Stimulated activated CD8-positive, alpha-beta memory T cell treated with anti-CD3 and anti-CD28 coated beads, Interleukin-15, amount 100 ng/mL, for 1 hour (primary cell): ENCODE data around the gene CS.
"Not testable (repeated sequence)": the region's sequence is repeated elsewhere in the genome, so short reads cannot be mapped to it uniquely, and the experiment has no call there.

ENCODE experiments used
- DNase-seq: peaks from one replicate; pipeline ENCODE4 v3.0.0-alpha.2; 2020; ENCODE audit warnings: low read depth

CS gene

DNA sequence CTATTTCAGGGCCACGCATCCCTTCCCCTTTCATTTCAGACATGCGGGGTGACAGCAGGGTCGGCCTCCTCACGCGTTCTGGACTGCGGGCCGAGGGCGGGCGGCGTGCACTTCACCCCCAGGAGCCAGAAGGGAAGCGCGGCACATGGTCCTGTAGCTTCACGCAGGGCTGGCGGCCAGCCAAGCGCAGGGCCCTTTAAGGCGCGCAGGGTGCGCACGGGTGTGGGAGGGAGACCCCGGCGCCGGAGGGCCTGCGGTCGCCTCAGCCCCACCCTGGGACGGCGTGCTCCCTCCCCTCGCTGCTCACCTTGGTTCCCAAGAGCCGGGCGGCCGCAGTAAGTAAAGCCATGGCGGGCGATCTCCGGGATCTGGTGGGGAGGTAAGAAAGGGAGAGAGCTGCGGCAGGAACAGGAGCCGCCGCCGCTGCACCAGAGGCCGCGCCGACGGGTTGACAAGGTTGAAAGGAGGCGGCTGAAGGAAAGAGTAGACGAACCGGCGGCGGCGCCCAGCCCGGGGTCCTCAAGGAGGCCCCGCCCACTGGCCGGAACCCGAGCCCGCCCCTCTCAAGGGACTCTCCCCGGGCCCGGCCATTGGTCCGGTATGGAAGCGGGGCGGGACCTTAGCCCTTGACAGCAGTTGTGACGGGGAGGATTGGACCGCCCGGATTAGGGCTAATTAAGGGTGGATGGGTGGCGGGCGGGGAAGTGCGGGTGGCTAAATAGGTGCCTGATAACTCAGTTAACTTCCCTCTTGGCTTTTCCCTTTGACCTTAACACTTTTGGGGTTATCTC is at the start of gene CS:
Gene CS (minus strand): TSS at position 478 of the 791 bp plus-strand sequence. CDS start 129 bp downstream, at position 349.
- DNase-seq: peak; percentile 96

DNA sequence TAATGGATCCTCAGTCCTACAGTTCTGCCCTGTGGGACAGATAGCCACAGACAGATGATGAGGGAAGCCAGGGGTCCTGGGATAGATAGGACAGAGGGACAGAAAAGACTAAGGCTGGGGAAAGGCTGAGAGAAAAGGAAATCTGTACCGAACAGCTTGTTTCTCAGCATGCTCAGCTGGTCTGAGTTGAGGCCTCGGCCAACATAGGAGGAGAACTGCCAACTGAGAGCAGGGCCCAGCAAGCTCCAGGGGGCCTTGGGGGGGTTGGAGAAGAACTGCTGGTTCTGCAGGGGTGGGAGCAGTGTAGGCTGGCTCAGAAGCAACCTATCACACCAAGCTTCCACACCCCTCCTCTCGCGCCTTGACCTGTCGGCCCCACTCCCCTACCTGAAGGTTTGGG is 48.6 kb upstream of the CS start:
- DNase-seq: no peak

DNA sequence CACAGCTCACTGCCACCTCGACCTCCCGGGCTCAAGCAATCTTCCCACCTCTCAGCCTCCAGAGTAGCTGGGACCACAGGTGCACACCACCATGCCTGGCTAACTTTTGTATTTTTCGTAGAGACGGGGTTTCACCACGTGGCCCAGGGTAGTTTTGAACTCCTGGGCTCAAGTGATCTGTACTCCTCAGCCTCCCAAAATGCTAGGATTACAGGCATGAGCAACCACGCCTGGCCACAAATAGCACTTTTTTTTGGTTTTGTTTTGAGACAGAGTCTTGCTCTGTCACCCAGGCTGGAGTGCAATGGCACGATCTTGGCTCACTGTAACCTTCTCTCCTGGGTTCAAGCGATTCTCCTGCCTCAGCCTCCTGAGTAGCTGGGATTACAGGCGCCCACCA is 47.1 kb upstream of the CS start:
- DNase-seq: not testable (repeated sequence)

DNA sequence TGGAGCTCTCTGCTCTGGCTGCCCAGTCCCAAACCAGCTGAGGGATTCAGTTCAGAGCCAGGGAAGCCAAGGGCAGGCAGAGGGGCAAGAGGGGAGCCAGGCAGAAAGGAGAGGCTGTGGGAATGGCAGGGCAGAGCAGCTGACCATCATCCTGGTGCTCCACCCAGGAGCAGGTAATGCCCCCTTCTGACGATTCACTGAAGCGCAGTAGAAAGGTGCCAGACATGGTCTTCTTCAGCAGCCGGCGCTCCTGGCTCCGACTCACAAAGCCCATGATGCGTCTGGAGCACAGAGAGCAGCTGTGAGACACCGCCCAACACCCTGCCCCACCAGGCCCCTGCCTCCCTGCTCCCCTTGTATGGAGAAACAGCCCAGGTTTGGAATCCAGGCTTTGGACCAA is 46.5 kb upstream of the CS start:
- DNase-seq: no peak

DNA sequence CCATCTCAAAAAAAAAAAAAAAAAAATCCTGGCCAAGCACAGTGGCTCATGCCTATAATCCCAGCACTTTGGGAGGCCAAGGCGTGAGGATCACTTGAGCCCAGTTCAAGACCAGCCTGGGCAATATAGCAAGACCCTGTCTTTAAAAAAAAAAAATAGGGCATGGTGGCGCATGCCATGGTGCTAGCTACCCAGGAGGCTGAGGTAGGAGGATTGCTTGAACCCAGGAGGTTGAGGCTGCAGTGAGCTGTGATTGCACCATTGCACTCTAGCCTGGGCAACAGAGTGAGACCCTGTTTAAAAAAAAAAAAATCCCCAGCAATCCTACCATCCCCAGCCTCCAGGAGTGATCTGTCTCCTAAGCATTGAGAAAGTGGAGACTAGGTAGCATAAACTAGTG is 42.2 kb upstream of the CS start:
- DNase-seq: not testable (repeated sequence)

DNA sequence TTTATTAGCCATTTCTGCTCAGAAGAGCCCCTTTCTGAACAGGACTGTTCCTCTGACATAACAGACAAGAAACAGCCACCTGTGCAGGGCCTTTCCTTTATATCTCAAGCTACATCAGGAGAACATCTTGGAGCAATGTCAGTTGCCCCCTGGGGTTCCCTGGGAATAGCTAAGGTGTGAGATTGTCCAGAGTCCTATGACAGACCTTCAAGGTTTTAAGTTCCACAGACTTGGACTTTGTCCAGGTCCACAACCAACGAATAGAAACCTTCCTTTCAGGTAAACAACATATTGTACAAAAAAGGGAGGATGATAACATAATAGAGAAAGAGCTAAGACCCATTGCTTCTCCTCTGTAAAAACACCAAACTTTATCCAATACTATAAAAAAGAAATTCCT is 41.5 kb upstream of the CS start:
- DNase-seq: no peak

DNA sequence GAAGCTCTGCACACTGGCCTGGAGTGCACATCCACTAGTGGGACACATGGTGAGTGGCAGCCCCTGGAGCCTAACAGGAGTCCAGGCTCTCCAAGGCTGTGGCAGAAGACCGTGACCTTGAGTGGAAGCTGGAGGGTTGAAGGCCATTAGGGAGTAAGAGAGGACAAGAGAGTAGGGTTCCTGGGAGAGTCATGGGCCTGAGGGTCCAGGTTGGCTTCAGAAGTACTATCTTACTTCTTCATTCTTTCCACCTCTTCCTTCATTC is 39.0 kb upstream of the CS start:
- no peak for DNase-seq

DNA sequence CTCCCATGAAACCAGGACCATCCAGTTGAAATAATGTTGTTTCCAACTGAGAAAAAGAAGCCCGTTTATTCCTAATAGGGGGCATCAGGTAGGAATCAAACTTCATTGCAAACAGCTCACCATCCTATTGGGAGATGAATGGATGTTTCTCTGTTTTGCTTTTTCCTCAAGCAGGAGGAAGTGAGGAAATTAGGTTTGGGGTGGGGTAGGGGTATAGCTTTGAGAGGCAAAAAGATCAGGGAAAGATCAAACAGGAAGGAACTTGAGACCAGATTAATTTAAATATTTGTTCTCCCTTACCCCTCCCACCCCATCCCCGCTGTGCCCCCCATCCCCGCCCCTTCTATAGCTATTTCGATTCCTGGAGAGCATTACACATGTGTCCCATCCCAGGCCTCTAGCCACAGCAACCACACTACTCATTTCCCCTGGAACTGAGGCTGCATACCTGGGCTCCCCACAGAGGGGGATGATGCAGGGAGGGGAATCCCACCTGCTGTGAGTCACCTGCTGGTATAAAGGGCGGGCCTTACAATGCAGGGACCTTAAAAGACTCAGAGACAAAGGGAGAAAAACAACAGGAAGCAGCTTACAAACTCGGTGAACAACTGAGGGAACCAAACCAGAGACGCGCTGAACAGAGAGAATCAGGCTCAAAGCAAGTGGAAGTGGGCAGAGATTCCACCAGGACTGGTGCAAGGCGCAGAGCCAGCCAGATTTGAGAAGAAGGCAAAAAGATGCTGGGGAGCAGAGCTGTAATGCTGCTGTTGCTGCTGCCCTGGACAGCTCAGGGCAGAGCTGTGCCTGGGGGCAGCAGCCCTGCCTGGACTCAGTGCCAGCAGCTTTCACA is 38.4 kb upstream of the CS start, which contains the start of gene IL23A:
Gene IL23A (plus strand): TSS at position 577 of the 850 bp plus-strand sequence. CDS start 161 bp downstream, at position 738.
- peak; percentile 70 for DNase-seq

DNA sequence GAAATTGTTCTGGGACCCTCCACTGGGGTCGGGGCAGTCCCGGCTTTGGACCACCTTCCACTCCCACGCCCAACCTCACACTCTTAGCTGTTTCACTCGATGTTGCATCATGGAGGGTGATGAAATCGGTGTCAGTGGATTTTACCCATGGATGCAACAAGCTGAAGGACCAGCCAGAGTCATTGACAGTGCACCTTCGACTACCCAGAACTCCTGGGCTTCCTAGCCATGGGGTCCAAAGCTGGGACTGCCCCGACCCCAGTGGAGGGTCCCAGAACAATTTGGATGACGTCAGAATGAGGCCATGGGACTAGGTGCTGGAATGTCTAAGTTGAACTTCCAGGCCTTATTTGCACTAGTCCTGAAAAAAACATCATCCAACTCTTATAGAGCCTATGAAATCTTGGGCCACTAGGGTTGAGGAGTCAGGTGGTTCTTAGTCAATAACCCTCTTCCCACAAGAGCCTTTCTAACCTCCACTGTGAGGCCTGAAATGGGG is 37.7 kb upstream of the CS start:
- no peak for DNase-seq

DNA sequence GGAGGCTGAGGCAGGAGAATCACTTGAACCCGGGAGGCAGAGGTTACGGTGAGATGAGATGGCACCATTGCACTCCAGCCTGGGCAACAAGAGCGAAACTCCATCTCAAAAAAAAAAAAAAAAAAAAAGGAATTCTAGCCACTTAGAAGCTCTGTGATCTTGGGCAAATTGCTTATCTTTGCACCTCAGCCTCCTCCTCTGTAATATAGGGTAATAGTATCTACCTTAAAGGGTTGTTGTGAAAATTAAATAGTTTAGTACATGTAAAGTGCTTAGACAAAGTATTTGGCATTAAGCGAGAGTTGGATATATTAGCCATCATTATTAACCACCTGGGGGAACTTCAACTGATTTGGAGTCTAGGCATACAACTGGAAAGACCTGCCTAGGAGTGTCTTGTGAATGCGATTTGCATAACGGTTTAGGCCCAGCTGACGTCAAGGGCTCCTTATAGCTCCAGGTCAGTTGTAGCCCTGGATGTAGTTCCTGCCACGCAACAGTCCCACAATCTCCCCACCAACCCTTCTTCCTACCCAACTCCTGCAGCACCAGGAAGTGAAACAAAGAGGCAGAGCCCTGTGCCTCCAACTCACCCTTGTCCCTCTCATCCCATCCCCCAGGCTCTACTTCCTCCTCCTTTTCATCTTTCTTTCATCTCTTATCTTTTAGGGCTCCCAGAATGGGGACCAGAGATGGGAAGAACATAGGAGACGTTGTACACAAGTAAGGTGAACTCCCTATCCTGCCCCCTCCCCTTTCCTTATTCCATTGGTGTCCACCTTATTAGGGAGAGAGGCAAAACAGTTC is 36.4 kb upstream of the CS start:
- DNase-seq: no peak

DNA sequence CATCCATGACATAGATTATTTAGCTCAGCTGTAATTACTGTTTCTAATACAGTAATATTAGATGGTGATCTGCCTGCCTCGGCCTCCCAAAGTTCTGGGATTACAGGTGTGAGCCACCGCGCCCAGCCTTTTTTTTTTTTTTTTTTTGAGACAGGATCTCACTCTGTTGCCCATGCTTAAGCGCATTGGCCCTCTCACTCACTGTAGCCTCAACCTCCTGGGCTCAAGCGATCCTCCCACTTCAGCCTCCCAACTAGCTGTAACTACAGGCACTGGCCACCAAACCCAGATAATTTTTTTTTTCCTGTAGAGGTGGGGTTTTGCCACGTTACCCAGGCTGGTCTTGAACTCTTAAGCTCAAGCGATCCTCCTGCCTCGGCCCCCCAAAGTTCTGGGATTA is 35.4 kb upstream of the CS start:
- not testable (repeated sequence) for DNase-seq

DNA sequence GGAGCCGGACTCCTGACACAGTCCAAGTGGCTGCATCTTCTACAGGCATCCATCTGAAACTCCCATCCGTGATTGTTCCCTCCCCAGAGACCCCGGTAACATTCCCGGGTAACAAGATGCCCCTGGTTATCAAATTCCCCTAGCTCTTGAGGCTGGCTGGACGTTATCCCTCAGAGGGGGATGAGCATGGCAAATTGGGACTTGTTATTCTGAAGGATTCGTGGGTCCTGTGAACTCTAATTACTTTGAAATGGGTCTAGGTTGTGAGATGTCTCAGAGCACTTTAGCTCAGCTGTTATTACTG is 34.3 kb upstream of the CS start:
- no peak for DNase-seq

DNA sequence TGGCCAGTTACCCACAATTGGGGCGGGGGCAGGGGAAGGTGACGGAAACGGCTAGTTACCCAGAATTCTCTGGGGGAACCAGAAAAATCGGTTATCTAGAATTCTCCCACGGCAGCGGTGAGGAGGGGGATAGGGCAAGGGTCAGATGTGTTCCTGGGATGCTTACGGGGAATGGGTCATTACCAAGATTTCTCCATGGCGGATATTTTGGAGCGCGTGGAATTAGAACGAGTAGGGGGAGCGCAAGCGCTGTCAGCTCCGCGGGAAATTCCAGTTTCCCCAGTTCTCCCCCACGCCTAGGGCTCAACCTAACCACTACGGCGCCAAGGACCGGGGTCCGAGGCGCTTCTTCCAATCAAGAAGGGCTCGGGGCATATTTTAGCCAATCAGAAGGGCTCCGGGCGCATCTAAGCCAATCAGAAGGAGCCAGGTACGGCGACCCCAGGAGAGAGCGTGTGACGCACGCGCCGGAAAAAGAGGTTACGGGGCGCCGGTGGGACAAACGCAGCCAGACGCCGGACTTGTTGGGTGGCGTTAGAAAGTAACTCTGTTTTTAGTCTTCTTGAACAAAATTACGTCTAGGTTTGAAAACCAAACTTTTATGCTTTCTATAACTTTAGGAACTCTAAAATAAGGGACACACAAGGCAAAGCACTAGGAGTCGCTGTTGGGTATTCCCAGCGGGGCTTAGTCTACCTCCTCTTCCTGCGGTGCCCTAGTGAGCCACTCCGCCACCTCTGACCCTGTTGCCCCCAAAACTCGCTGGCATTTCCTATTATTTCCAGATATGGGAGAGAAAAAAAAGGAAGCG is 33.8 kb upstream of the CS start, which contains the start of gene PAN2:
Gene PAN2 (minus strand): TSS at position 322 of the 811 bp plus-strand sequence. CDS start 906 bp downstream, outside the sequence.
- peak; percentile 79 for DNase-seq

DNA sequence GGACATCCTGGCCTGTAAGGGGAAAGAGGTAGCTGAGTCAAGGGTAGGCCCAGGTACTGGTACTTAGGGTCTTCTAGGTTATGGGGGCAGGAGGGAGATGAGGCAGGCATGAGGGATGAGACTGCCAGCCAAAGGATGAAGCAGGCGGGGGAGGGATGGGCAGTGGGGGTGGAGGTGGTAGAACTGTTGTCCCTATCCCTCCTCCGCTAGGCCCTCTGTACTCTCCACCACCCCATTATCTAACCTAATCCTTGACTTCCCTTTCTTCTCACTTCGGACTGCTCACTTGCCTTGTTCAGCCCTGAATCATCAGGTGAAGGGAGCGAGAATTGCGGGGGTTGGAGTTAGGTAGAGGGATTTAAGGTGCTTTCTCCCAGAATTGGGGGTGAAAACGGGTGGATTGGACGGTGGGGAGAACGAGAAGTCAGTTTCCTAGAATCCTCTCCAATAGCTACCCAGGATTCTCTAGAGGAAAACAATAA is 33.1 kb upstream of the CS start:
- DNase-seq: no peak

DNA sequence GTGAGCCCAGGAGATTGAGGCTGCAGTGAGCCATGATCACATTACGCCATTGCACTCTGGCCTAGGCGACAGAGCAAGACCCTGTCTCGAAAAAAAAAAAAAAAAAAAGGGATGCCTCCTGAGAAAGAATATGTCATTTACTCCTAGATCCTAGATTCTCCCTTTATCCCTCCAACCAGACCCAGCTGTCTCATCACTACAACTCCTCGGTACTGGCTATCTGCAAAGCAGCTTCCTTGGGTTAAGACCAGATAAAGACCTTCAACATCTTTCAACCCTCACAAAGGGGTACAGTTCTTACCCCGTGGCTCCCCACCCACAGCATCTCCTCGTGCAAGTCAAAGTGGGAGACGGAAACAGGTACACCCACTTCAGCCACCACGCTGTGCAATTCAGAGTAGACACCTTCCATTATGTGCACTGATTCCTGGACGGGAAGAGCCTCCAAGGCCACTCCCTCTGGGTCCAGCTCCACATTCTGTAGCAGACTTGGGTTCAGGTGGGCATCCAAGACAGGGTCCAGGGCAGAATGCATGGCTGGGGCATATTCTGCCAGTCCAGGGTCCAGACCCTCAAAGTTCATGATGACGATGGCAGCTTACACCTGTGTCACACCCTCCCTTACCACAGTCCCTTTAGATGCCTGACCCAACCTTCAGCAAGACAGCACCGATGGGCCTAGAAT is 32.5 kb upstream of the CS start:
- no peak for DNase-seq

DNA sequence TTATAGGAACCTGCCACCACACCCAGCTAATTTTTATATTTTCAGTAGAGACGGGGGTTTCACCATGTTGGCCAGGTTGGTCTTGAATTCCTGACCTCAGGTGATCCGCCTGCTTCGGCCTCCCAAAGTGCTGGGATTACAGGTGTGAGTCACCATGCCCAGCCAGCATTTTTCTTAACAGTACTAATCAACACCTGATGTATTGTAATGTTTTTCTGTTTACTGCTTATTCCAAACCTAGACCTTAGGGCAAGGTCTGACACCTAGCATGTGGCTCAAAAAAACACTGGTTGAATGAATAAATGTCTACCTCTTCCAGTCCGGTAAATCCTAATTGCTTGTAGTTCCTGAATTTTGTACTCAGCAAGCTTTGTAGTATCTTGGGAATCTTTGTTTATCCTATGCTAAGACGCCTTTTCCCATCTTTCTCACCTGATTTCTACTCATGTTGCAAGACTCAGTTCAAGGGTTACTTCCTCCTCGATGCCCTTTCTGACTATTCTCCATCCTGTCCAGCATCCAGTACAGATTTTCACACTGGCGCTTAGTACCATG is 30.9 kb upstream of the CS start:
- no peak for DNase-seq

DNA sequence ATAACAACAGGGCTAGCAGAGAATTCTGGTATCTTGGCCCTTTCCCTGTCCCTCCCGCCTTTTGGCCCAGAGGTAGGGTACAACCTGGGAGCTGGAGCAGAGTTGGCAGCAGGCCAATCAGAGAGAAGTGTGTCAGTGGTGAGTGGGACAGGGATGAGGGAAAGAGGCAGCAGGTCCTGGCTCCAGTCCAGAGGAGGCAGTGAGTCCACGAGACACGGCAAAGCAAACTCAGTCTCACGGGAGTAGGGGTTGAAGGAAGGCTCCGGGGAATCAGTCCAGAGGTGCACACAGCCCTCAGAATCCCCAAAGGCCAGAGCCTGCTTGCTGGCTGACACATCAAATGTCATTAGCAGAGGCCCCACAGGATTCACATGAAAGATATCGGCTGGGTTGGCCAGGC is 26.4 kb upstream of the CS start:
- DNase-seq: no peak

DNA sequence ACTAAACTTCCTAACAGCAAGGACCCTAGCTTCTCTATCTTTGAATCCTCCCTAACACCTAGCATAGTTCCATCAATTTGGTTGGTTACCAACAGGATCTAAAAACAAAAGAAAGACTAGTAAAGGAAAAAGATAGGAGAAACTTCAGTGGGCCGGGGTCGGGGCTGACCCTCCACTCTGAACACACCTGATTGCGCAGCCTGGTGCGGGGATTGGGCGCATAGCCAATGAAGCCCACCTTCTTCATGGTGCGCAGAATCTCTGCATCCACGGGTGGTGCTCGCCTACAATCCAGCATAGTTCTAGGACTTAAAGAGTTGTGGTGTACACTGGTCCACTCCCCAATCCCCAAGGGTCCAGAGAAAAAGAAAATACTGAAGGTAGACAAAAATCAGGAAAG is 26.0 kb upstream of the CS start:
- no peak for DNase-seq

DNA sequence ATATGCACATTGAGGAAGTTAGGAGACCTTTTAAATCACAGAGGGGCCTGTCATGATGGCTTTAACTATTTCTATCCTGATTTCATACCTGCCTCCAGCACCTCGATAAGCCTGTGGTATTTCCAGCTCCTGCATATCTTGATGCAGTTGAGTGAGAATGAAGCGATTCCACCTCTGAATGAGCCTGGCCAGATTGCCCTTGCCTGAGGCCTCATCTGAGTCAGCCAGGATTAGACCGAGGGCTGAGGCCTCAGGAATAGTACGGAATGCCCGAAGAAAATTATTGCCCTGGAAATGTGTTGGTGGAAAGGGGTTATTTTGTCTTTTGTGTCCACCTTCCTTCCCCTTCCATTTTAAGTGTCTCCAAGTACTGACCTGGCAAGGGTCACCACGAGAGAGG is 24.1 kb upstream of the CS start:
- DNase-seq: no peak

DNA sequence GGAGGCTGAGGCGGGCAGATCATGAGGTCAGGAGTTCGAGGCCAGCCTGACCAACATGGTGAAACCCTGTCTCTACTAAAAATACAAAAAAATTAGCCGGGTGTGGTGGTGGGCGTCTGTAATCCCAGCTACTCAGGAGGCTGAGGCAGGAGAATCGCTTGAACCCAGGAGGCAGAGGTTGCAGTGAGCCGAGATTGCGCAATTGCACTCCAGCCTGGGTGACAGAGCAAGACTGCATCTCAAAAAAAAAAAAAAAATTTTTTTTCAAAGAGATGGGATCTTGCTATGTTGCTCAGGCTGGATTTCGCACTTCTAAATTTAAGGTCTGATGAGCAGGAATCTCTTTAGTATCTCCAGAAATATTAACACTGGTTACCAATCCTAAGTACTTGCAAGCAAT is 21.5 kb upstream of the CS start:
- DNase-seq: not testable (repeated sequence)

DNA sequence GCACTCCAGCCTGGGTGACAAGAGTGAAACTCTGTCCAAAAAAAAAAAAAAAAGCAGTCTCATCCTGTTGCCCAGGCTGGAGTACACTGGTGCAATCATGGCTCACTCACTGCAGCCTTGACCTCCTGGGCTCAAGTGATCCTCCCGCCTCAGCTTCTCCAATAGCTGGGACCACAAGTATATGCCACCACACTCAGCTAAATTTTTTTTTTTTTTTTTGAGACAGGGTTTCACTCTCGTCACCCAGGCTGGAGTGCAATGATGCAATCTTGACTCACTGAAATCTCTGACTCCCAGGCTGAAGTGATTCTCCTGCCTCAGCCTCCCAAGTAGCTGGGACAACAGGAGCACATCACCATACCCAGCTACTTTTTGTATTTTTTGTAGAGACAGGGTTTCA is 20.9 kb upstream of the CS start:
- DNase-seq: no peak
